Keratinocyte (primary cell): ENCODE results near the gene EXOC6B.

Experiments used
- CTCF ChIP-seq, 3 experiments: IDR thresholded peaks in 1 of 3; conservative IDR thresholded peaks in 1 of 3; optimal IDR thresholded peaks in 1 of 3; 2 replicates in 2 of 3; 3 replicates in 1 of 3; pipeline versions ENCODE3 to v1.5.1; 2011; ENCODE audit warnings: low read length in 3 of 3, mild to moderate bottlenecking in 3 of 3, moderate library complexity in 2 of 3, control low read depth in 1 of 3, inconsistent platforms in 1 of 3; ENCODE audit not compliant: insufficient read depth in 2 of 3; ENCODE audit errors: extremely low read depth in 1 of 3
- EZH2 ChIP-seq: IDR thresholded peaks from one replicate; pipeline ENCODE4 v1.6.1; 2012; ENCODE audit warnings: inconsistent platforms, mild to moderate bottlenecking, low read length, moderate library complexity

- no peak for TF ChIP-seq CTCF (optimal IDR thresholded peaks at IDR 0.05 in 1 of 3, IDR thresholded peaks at IDR 0.05 in 1 of 3, conservative IDR thresholded peaks at IDR 0.05 in 1 of 3; ENCODE audit: extremely low read depth in 1 of 3, insufficient read depth in 2 of 3, low read length in 3 of 3)
- no peak for TF ChIP-seq EZH2
Observed at GRCh38 chr2:72825257-72826155, at the start of gene EXOC6B.
